Activated CD4-positive, alpha-beta T cell treated with anti-CD3 and anti-CD28 coated beads, Interleukin-2, amount 50 U/mL, for 24 hours (primary cell): ENCODE data around the gene HNRNPH1.
"Not testable (repeated sequence)": the region's sequence is repeated elsewhere in the genome, so short reads cannot be mapped to it uniquely, and the experiment has no call there.

Source experiments
- DNase-seq, 2 donors: peaks; one replicate each; pipeline ENCODE4 v3.0.0-alpha.2; 2020; ENCODE audit warnings: low read depth in 1 of 2, low spot score in 1 of 2

The HNRNPH1 gene, protein sequence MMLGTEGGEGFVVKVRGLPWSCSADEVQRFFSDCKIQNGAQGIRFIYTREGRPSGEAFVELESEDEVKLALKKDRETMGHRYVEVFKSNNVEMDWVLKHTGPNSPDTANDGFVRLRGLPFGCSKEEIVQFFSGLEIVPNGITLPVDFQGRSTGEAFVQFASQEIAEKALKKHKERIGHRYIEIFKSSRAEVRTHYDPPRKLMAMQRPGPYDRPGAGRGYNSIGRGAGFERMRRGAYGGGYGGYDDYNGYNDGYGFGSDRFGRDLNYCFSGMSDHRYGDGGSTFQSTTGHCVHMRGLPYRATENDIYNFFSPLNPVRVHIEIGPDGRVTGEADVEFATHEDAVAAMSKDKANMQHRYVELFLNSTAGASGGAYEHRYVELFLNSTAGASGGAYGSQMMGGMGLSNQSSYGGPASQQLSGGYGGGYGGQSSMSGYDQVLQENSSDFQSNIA

DNA sequence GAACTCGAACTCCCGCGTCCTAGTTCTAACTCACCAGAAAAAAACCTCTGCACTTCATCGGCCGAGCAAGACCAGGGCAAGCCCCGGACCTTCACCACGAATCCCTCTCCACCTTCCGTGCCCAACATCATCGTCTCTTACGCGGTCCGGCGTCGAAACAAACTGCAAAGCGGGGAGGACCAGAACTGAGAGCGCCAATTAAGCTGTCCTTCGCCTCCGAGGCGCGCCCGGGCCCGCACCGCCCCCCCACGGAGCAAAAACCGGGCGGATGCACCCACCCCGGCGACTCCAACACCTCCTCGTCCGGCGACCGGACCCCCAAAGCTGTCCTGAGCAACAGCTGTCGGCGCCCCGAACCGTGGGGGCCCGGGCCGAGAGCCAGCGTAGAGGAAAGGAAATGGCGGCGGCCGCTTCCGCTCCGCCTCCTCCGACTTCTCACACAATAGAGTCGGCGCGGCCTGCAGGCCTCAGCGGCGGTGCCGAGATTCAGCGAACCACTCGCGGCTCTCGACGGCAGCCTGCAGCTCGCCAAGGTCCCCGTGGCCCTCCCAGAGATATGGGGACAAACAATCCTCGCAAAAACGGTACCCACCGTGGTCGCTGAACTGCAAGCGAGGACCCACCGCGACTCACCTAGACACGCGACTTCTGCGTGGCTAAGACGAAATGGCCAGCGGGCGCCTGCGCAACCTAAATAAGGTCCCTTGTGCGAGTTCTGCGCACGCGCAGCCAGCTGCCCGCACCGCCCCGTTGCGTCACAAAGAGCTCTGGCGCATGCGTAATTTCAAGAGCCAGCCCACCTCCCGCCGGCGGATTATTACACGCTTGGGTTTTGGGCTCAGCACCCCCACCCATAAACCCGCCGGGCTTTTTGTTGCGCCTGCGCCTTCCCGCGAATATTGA lies at the start of gene HNRNPH1:
Gene HNRNPH1 (minus strand): TSS at position 669 of the 903 bp plus-strand sequence. CDS start 538 bp downstream, at position 131.
- DNase-seq = peak; percentile 95 to 99

DNA sequence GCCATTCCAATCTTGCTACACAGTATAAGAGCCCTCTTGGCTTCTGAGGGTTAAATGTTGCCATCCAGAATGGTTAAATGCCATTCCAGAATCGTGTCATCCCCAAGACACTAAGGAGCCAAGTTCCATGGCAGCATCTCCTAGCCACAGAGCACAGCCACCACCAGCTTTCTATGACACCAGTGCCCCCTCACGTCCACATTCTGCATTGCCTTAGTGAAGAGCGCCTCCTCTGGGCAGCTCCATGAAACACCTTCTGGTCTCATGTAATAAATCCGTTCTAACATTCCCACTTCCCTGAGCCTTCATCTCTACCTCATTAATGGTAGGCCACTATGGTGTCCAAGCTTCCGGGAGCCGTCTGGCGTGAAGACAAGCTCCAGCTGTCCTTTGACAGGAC lies 44.9 kb upstream of the HNRNPH1 start:
- DNase-seq = no peak

GRCh38 chr5:179661647-179662046 lies 38.2 kb upstream of the HNRNPH1 start:
- DNase-seq = not testable (repeated sequence)

DNA sequence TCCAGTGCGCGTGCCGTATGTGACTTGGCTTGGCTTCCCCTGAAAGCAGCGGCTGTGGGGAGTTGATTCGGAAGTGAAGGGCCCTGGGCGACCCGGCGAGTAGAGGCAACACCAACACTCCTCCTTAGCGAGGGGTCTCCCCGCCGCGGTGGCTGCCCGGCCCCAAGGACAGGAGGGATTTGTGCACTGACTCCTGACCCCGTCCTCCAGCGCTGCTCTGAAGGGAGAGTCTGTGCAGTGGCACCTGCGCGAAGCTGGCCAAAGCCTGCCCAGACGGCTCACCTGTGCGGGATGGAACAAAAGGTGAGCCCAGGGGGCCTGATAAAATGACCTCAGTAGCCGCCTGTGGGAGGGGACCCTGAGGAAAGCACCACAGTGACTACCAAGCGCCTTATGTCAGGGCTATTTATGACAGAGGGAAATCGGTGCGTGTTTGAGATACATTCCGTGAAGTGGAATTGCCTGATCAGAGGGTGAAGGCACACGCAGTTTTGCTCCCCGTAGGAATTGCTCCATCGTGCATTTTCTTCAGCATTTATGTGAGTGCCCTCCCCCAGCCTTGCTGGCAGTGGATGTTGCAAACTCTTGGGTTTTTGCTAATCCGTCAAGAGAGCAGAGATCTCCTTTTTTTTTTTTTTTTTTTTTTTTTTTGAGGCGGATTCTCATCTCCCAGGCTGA lies 34.8 kb upstream of the HNRNPH1 start:
- DNase-seq = not testable (repeated sequence)

GRCh38 chr5:179657302-179658178 lies 34.1 kb upstream of the HNRNPH1 start:
- DNase-seq = not testable (repeated sequence)

DNA sequence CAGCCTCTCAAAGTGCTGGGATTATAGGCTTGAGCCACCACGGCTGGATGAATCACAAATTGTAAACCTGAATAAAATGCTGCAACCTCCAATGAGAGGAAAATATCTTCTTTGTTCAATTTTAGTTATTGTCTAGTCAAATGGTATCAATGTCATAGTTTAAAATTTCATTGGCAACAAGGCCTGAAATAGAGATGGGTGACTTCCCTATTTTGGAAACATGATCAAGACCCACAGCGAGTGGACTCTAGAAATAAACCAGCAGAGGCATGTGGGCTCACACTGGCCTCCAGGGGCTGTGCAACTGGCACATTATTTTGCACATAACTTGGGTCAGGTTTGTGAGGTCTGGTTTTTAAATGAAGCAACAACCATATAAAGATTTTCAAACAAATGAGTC lies 29.7 kb upstream of the HNRNPH1 start:
- not testable (repeated sequence) for DNase-seq

GRCh38 chr5:179650245-179650644 lies 26.8 kb upstream of the HNRNPH1 start:
- not testable (repeated sequence) for DNase-seq

GRCh38 chr5:179649166-179649703 lies 25.8 kb upstream of the HNRNPH1 start:
- DNase-seq = not testable (repeated sequence)

GRCh38 chr5:179648410-179648809 lies 24.9 kb upstream of the HNRNPH1 start:
- DNase-seq = no peak

- DNase-seq = not testable (repeated sequence)
Measured at GRCh38 chr5:179644766-179645165, 21.3 kb upstream of the HNRNPH1 start.

DNA sequence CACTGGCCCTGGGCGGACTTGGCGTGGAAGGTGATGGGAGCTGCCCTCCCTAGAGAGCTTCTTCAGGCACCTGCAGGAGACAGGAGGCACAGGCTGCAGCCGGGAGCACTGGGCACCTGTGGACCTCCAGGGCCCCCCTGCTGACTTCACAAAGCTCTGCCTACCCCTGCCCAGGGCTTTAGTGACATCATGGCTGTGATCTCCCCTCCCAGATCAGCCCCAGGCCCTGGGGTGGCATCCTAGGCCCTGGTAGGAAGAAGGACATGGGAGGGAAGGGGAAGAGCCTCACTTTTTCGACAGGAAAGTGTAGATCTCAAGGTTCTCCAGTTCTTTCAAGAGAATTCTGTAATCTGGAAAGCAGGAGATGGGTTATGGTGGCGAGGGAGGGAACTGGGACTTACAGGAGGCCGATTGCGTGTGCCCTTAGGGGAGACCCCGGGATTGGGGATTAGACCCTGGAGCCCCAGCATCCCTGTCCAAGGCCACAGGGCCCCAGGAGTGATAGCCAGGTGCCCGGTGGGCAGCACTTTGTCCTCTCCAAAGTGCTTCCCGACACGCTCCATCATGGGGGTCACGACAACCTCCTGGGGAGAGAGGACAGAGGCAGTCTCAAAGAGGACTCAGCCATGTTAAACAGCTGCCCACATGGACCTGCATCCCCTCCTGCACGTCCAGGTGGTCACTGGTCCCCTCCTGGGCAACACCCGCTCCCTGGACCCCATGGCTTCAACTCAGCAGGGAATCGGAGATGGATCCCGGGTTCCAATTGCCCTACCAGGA lies 19.9 kb upstream of the HNRNPH1 start:
- DNase-seq = not testable (repeated sequence)

DNA sequence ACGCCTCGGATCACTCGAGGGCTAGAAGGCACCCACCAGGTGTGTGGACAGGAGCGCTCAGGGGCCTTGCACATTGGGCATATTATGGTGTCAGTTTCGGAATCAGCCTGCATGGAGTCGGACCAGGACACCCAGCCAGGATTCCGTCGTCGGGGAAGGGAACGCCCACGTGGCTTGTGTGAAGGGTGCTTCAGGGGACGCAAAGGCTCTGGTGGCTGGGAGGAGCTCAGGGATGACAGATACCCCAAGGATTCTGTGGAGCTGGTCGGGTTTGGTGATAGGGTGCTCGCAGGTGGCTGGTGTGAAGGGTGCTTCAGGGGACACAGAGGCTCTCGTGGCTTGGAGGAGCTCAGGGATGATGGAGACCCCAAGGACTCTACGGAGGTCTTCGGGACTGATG lies 19.2 kb upstream of the HNRNPH1 start:
- DNase-seq = not testable (repeated sequence)

DNA sequence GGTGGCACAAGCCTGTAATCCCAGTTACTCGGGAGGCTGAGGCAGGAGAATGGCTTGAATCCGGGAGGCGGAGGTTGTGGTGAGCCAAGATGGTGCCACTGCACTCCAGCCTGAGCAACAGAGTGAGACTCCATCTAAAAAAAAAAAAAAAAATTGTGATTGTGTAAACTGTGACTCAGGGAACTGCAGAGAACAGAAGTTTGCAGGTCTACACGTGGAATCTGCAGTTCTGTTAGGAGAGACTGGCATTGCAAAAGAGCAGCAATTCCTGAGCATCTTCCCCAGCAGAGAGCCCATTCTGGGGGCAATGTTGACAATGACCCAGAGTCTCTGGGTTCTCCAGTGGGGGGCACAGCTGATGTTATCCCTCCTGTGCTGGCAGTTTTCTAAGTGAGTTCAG lies 18.3 kb upstream of the HNRNPH1 start:
- DNase-seq = not testable (repeated sequence)

DNA sequence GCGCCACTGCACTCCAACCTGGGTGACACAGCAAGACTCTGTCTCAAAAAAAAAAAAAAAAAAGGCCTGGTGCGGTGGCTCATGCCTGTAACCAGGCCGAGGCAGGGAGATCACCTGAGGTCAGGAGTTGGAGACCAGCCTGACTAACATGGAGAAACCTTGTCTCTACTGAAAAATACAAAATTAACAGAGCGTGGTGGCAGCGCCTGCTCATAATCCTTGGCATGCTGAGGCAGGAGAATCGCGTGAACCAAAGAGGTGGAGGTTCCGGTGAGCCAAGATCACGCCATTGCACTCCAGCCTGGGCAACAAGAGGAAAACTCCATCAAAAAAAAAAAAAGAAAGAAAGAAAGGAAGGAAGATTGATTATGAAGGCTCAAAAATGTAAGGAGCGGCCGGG lies 15.8 kb upstream of the HNRNPH1 start:
- DNase-seq = not testable (repeated sequence)

DNA sequence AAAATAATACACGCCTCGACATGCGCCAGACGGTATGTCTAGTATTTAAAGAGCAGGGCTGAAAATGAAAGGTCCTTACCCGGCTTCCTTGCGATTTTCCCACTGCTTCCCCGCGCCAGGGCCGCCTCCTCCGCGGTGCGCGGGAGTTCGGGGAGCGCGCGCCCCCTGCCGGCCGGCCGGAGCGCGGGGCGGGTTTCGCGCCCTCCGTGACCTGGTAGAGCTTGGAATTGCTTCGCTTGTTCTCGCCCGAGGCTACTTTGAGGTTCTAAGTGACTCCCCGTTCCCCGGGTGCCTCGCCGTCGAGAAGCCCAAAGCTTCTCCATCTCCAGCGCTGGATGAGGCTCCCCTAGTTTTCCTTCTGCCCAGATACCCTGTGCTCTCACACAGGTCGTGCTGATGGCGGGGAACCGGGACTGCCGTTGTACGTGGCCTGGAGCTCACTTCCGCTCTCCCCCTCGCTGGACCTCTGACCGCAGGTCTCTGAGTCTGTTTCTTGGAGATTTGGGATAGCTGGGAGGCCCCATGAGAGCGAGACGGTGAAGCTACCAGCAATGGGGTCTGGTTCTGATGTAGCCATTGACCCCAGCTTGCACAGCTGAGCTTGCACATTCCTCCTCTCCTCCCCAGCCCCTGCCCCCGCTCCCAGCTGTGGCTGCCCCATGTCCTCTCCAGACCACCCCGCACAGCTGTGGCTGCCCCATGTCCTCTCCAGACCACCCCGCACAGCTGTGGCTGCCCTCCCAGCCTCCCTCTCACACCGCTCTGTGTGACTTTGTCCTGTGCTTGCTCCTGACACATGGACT lies 11.1 kb upstream of the HNRNPH1 start:
- DNase-seq = not testable (repeated sequence)

GRCh38 chr5:179633501-179634369 lies 10.3 kb upstream of the HNRNPH1 start:
- not testable (repeated sequence) for DNase-seq

DNA sequence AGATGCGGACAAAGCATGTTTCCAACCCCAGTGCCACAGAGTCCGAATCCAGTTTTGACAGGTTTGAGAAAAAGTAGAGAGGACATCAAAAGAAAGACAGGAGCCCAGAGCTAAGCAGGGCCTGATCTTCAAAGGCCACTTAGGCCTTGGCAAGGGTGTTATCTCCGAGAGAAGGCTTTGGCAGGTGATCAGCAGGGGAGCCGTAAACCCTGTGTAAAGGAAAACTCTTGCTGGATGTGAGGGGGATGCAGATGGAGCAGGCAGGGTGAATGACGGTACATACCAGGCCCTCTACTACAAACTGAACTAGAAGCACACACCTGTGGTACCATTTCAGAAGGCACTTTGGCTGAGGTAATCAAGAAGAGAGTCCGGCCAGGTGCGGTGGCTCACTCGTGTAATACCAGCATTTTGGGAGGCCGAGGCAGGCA lies 1.4 kb upstream of the HNRNPH1 start:
- DNase-seq = no peak
